ENCODE data around the gene SYNE2. TPM values are rescaled to one million over a fixed set of nuclear protein-coding genes. Genes with fewer than 3 reads are reported as not detected.
A peak's percentile ranks its signal among the peaks of the same experiment; 100 is the strongest.
"Not testable (repeated sequence)": the region's sequence is repeated elsewhere in the genome, so short reads cannot be mapped to it uniquely, and the experiment has no call there.

Gene SYNE2
- 10 to 100 TPM; 39.4 to 41.0 TPM for total RNA-seq

- ATAC-seq (peak; percentile 87 to 89), DNase-seq (ENCODE audit: low spot score in 2 of 2) (peak; percentile 78 to 84)
- Mint-ChIP-seq H3K9me3 (no peaks in the 10 kb centered on the region), H3K36me3 (peaks cover 5 to 10% of the 10 kb centered on the region in 2 donors), H3K27ac (peak within 1 kb of the TSS; percentile 85 to 96)
These were observed at the start of gene SYNE2 for GRCh38 chr14:63852817-63853731. Gene SYNE2, plus strand, starts transcription at chr14:63853004. Its CDS starts 56,145 bp downstream, at chr14:63909149.

- not testable (repeated sequence) for ATAC-seq; H3K9me3 Mint-ChIP-seq; H3K27ac Mint-ChIP-seq; H3K36me3 Mint-ChIP-seq; DNase-seq (ENCODE audit: low spot score in 2 of 2)
These were observed 49.5 kb upstream of the SYNE2 start for GRCh38 chr14:63803221-63803791.

GRCh38 chr14:63806064-63806463 lies 46.7 kb upstream of the SYNE2 start:
- ATAC-seq; H3K36me3 Mint-ChIP-seq; H3K27ac Mint-ChIP-seq; H3K9me3 Mint-ChIP-seq; DNase-seq (ENCODE audit: low spot score in 2 of 2): not testable (repeated sequence)

- H3K36me3 Mint-ChIP-seq; DNase-seq (ENCODE audit: low spot score in 2 of 2); H3K27ac Mint-ChIP-seq; ATAC-seq: not testable (repeated sequence)
- H3K9me3 Mint-ChIP-seq, result peaks cover 0 to 10% of the 10 kb centered on the region in 2 donors
These were observed 41.1 kb upstream of the SYNE2 start for GRCh38 chr14:63811692-63812091.

- Mint-ChIP-seq H3K36me3 (no peaks in the 10 kb centered on the region), H3K27ac (no peak overlapping the region), H3K9me3 (no peaks in the 10 kb centered on the region)
- ATAC-seq (no peak), DNase-seq (ENCODE audit: low spot score in 2 of 2) (no peak)
These were observed 19.1 kb upstream of the SYNE2 start for GRCh38 chr14:63833728-63834127.

GRCh38 chr14:63840981-63841380 lies 11.8 kb upstream of the SYNE2 start:
- peaks cover 2 to 5% of the 10 kb centered on the region in 2 donors for H3K9me3 Mint-ChIP-seq
- peaks cover 0 to 15% of the 10 kb centered on the region in 2 donors for H3K36me3 Mint-ChIP-seq
- DNase-seq (ENCODE audit: low spot score in 2 of 2), result peak in 1 of 2 donors; percentile 43
- ATAC-seq, result peak in 1 of 2 donors; percentile 56
- no peak overlapping the region for H3K27ac Mint-ChIP-seq

GRCh38 chr14:63843796-63844195 lies 9.0 kb upstream of the SYNE2 start:
- H3K27ac Mint-ChIP-seq, result no peak overlapping the region
- peaks cover 0 to 15% of the 10 kb centered on the region in 2 donors for H3K36me3 Mint-ChIP-seq
- H3K9me3 Mint-ChIP-seq, result peaks cover 2 to 5% of the 10 kb centered on the region in 2 donors
- DNase-seq (ENCODE audit: low spot score in 2 of 2) (no peak), ATAC-seq (no peak)

- H3K9me3 Mint-ChIP-seq, result no peaks in the 10 kb centered on the region
- peaks cover 0 to 3% of the 10 kb centered on the region in 2 donors for H3K36me3 Mint-ChIP-seq
- H3K27ac Mint-ChIP-seq, result no peak overlapping the region
- DNase-seq (ENCODE audit: low spot score in 2 of 2), result no peak
- ATAC-seq, result no peak
These were observed 3.9 kb upstream of the SYNE2 start for GRCh38 chr14:63848890-63849289.

GRCh38 chr14:63852271-63852816 lies 460 bp upstream of the SYNE2 start:
- ATAC-seq, result no peak
- peaks cover 5 to 6% of the 10 kb centered on the region in 2 donors for H3K36me3 Mint-ChIP-seq
- peak overlapping the region; percentile 41 to 85 for H3K27ac Mint-ChIP-seq
- no peak for DNase-seq (ENCODE audit: low spot score in 2 of 2)
- H3K9me3 Mint-ChIP-seq, result no peaks in the 10 kb centered on the region

GRCh38 chr14:63853831-63854293 lies 1.1 kb downstream of the SYNE2 start:
- DNase-seq (ENCODE audit: low spot score in 2 of 2) (peak in 1 of 2 donors; percentile 28), ATAC-seq (peak; percentile 20 to 31)
- Mint-ChIP-seq H3K27ac (peak overlapping the region; percentile 85 to 96), H3K36me3 (peaks cover 5 to 10% of the 10 kb centered on the region in 2 donors), H3K9me3 (no peaks in the 10 kb centered on the region)

GRCh38 chr14:63854330-63854729 lies 1.5 kb downstream of the SYNE2 start:
- H3K36me3 Mint-ChIP-seq, result peaks cover 5 to 10% of the 10 kb centered on the region in 2 donors
- no peak for ATAC-seq
- DNase-seq (ENCODE audit: low spot score in 2 of 2), result no peak
- H3K27ac Mint-ChIP-seq, result peak overlapping the region; percentile 85 to 96
- H3K9me3 Mint-ChIP-seq, result no peaks in the 10 kb centered on the region

GRCh38 chr14:63855281-63855680 lies 2.5 kb downstream of the SYNE2 start:
- H3K36me3 Mint-ChIP-seq, result peaks cover 5 to 10% of the 10 kb centered on the region in 2 donors
- H3K27ac Mint-ChIP-seq, result no peak overlapping the region
- no peaks in the 10 kb centered on the region for H3K9me3 Mint-ChIP-seq
- ATAC-seq, result no peak
- no peak for DNase-seq (ENCODE audit: low spot score in 2 of 2)

GRCh38 chr14:63857466-63858030 lies 4.7 kb downstream of the SYNE2 start:
- DNase-seq (ENCODE audit: low spot score in 2 of 2) (no peak), ATAC-seq (peak in 1 of 2 donors; percentile 55)

GRCh38 chr14:63860146-63860545 lies 7.3 kb downstream of the SYNE2 start:
- no peak for DNase-seq (ENCODE audit: low spot score in 2 of 2)
- H3K27ac Mint-ChIP-seq, result no peak overlapping the region
- peaks cover 0 to 10% of the 10 kb centered on the region in 2 donors for H3K36me3 Mint-ChIP-seq
- ATAC-seq, result no peak
- H3K9me3 Mint-ChIP-seq, result no peaks in the 10 kb centered on the region

More at GRCh38 chr14:63857466-63858030, 4.7 kb downstream of the SYNE2 start:
- Mint-ChIP-seq H3K9me3 (no peaks in the 10 kb centered on the region), H3K27ac (peak overlapping the region; percentile 72 to 89), H3K36me3 (peaks cover 5 to 10% of the 10 kb centered on the region in 2 donors)

GRCh38 chr14:63862163-63862562 lies 9.4 kb downstream of the SYNE2 start:
- DNase-seq (ENCODE audit: low spot score in 2 of 2) (no peak), ATAC-seq (no peak)
- peaks cover 0 to 12% of the 10 kb centered on the region in 2 donors for H3K36me3 Mint-ChIP-seq
- peak overlapping the region in 1 of 2 donors; percentile 62 for H3K27ac Mint-ChIP-seq
- H3K9me3 Mint-ChIP-seq, result no peaks in the 10 kb centered on the region

GRCh38 chr14:63863004-63863403 lies 10.2 kb downstream of the SYNE2 start:
- Mint-ChIP-seq H3K9me3 (no peaks in the 10 kb centered on the region), H3K36me3 (peaks cover 0 to 6% of the 10 kb centered on the region in 2 donors), H3K27ac (peak overlapping the region; percentile 45 to 62)
- ATAC-seq, result no peak
- no peak for DNase-seq (ENCODE audit: low spot score in 2 of 2)

All from activated naive CD4-positive, alpha-beta T cell treated with anti-CD3 and anti-CD28 coated beads, Interleukin-2, amount 50 U/mL, for 72 hours (primary cell).